Activated T-helper 17 cell treated with anti-CD3 and anti-CD28 coated beads, Interleukin-2, amount 50 U/mL, for 72 hours (primary cell): Measurements from ENCODE around the gene CASTOR1. TPM values are rescaled to one million over a fixed set of nuclear protein-coding genes. Genes with fewer than 3 reads are reported as not detected.

Experiments used
- ATAC-seq: fragments of 150-1000 bp; cut with Tn5 transposase; replicated peaks from 2 replicates; pipeline ENCODE4 v1.10.0; 2021; ENCODE audit warnings: mild to moderate bottlenecking, moderate library complexity
- H3K27ac Mint-ChIP-seq: one replicate; pipeline ENCODE4 v1.8.0; 2022; ENCODE audit warnings: mixed read lengths
- H3K27me3 Mint-ChIP-seq: one replicate; pipeline ENCODE4 v1.8.0; 2022; ENCODE audit warnings: mixed read lengths
- H3K36me3 Mint-ChIP-seq: one replicate; pipeline ENCODE4 v1.8.0; 2022; ENCODE audit warnings: low read depth, mild to moderate bottlenecking, mixed read lengths
- H3K4me1 Mint-ChIP-seq: one replicate; pipeline ENCODE4 v1.8.0; 2022; ENCODE audit warnings: mixed read lengths
- H3K4me3 Mint-ChIP-seq: one replicate; pipeline ENCODE4 v1.8.0; 2022; ENCODE audit warnings: mild to moderate bottlenecking, mixed read lengths
- H3K9me3 Mint-ChIP-seq: one replicate; pipeline ENCODE4 v1.8.0; 2022; ENCODE audit warnings: mixed read lengths
- total RNA-seq, 2 donors: library from RNA; stranded (reverse); gene quantifications; one replicate each; pipeline ENCODE4 v1.2.3, GENCODE V29; 2022

Gene CASTOR1
- total RNA-seq, 2 donors from 2014 or later, result 4.6 to 4.8 TPM

GRCh38 chr22:30247974-30248373, 41.3 kb downstream of the CASTOR1 start:
- no peaks in the 10 kb centered on the region for H3K9me3 Mint-ChIP-seq
- H3K4me3 Mint-ChIP-seq, result peak overlapping the region; percentile 80
- peaks cover 40% of the 10 kb centered on the region for H3K36me3 Mint-ChIP-seq
- peak overlapping the region; percentile 32 for H3K27ac Mint-ChIP-seq
- H3K4me1 Mint-ChIP-seq, result peaks cover 22% of the 10 kb centered on the region
- H3K27me3 Mint-ChIP-seq, result no peaks in the 10 kb centered on the region
- no peak for ATAC-seq

GRCh38 chr22:30247561-30247960, 41.7 kb downstream of the CASTOR1 start:
- no peak for ATAC-seq
- peak overlapping the region; percentile 52 for H3K27ac Mint-ChIP-seq
- H3K4me1 Mint-ChIP-seq, result peaks cover 21% of the 10 kb centered on the region
- no peaks in the 10 kb centered on the region for H3K9me3 Mint-ChIP-seq
- H3K27me3 Mint-ChIP-seq, result no peaks in the 10 kb centered on the region
- H3K4me3 Mint-ChIP-seq, result peak overlapping the region; percentile 80
- peaks cover 44% of the 10 kb centered on the region for H3K36me3 Mint-ChIP-seq

- H3K27me3 Mint-ChIP-seq, result no peaks in the 10 kb centered on the region
- H3K36me3 Mint-ChIP-seq, result peaks cover 51% of the 10 kb centered on the region
- peak overlapping the region; percentile 80 for H3K4me3 Mint-ChIP-seq
- ATAC-seq, result no peak
- H3K9me3 Mint-ChIP-seq, result no peaks in the 10 kb centered on the region
- H3K27ac Mint-ChIP-seq, result peak overlapping the region; percentile 70
- peaks cover 20% of the 10 kb centered on the region for H3K4me1 Mint-ChIP-seq
These were observed 42.4 kb downstream of the CASTOR1 start for GRCh38 chr22:30246814-30247376.

- H3K9me3 Mint-ChIP-seq, result no peaks in the 10 kb centered on the region
- peak; percentile 57 for ATAC-seq
- H3K36me3 Mint-ChIP-seq, result peaks cover 57% of the 10 kb centered on the region
- H3K27ac Mint-ChIP-seq, result peak within 1 kb of the TSS; percentile 70
- no peaks in the 10 kb centered on the region for H3K27me3 Mint-ChIP-seq
- H3K4me3 Mint-ChIP-seq, result peak within 1 kb of the TSS; percentile 80
- H3K4me1 Mint-ChIP-seq, result peaks cover 20% of the 10 kb centered on the region
These were observed 43.1 kb downstream of the CASTOR1 start, which contains the start of gene LIF for GRCh38 chr22:30245985-30246813. Gene LIF (minus strand): TSS chr22:30246759. CDS start chr22:30246695, 64 bp downstream.

- peak overlapping the region; percentile 80 for H3K4me3 Mint-ChIP-seq
These were observed 43.9 kb downstream of the CASTOR1 start for GRCh38 chr22:30245181-30245984.

GRCh38 chr22:30244641-30245040, 44.7 kb downstream of the CASTOR1 start:
- Mint-ChIP-seq H3K27ac (peak overlapping the region; percentile 70), H3K27me3 (no peaks in the 10 kb centered on the region), H3K9me3 (no peaks in the 10 kb centered on the region), H3K4me1 (peaks cover 20% of the 10 kb centered on the region), H3K36me3 (peaks cover 67% of the 10 kb centered on the region), H3K4me3 (peak overlapping the region; percentile 80)
- no peak for ATAC-seq

More at GRCh38 chr22:30245181-30245984, 43.9 kb downstream of the CASTOR1 start:
- H3K36me3 Mint-ChIP-seq, result peaks cover 66% of the 10 kb centered on the region
- H3K27ac Mint-ChIP-seq, result peak overlapping the region; percentile 70
- peaks cover 20% of the 10 kb centered on the region for H3K4me1 Mint-ChIP-seq
- ATAC-seq, result peak; percentile 28
- H3K9me3 Mint-ChIP-seq, result no peaks in the 10 kb centered on the region
- no peaks in the 10 kb centered on the region for H3K27me3 Mint-ChIP-seq

- Mint-ChIP-seq H3K4me3 (peak overlapping the region; percentile 80), H3K4me1 (peaks cover 20% of the 10 kb centered on the region), H3K27me3 (no peaks in the 10 kb centered on the region), H3K36me3 (peaks cover 67% of the 10 kb centered on the region), H3K9me3 (no peaks in the 10 kb centered on the region), H3K27ac (peak overlapping the region; percentile 70)
- no peak for ATAC-seq
These were observed 45.2 kb downstream of the CASTOR1 start for GRCh38 chr22:30244066-30244465.

- Mint-ChIP-seq H3K27me3 (no peaks in the 10 kb centered on the region), H3K4me3 (peak overlapping the region; percentile 80), H3K27ac (peak overlapping the region; percentile 70), H3K36me3 (peaks cover 67% of the 10 kb centered on the region), H3K4me1 (peaks cover 19% of the 10 kb centered on the region), H3K9me3 (no peaks in the 10 kb centered on the region)
- ATAC-seq, result peak; percentile 27
These were observed 45.6 kb downstream of the CASTOR1 start for GRCh38 chr22:30243661-30244060.

GRCh38 chr22:30241576-30242371, 47.5 kb downstream of the CASTOR1 start:
- peak overlapping the region; percentile 70 for H3K27ac Mint-ChIP-seq
- peaks cover 10% of the 10 kb centered on the region for H3K4me1 Mint-ChIP-seq
- H3K9me3 Mint-ChIP-seq, result no peaks in the 10 kb centered on the region

GRCh38 chr22:30240541-30241417, 48.5 kb downstream of the CASTOR1 start:
- peaks cover 5% of the 10 kb centered on the region for H3K4me1 Mint-ChIP-seq
- H3K36me3 Mint-ChIP-seq, result peaks cover 56% of the 10 kb centered on the region
- H3K4me3 Mint-ChIP-seq, result peak overlapping the region; percentile 80
- H3K27me3 Mint-ChIP-seq, result no peaks in the 10 kb centered on the region
- ATAC-seq, result no peak
- peak overlapping the region; percentile 58 for H3K27ac Mint-ChIP-seq
- no peaks in the 10 kb centered on the region for H3K9me3 Mint-ChIP-seq

More at GRCh38 chr22:30241576-30242371, 47.5 kb downstream of the CASTOR1 start:
- Mint-ChIP-seq H3K4me3 (peak overlapping the region; percentile 80), H3K36me3 (peaks cover 66% of the 10 kb centered on the region), H3K27me3 (no peaks in the 10 kb centered on the region)
- no peak for ATAC-seq

GRCh38 chr22:30239488-30240405, 49.6 kb downstream of the CASTOR1 start:
- H3K27me3 Mint-ChIP-seq, result no peaks in the 10 kb centered on the region
- H3K27ac Mint-ChIP-seq, result no peak overlapping the region
- peaks cover 45% of the 10 kb centered on the region for H3K36me3 Mint-ChIP-seq
- peak; percentile 8 for ATAC-seq
- H3K4me3 Mint-ChIP-seq, result no peak overlapping the region
- H3K9me3 Mint-ChIP-seq, result no peaks in the 10 kb centered on the region
- H3K4me1 Mint-ChIP-seq, result peaks cover 5% of the 10 kb centered on the region
